ENCODE results near the gene RAB40B.
"Not testable (repeated sequence)": the region's sequence is repeated elsewhere in the genome, so short reads cannot be mapped to it uniquely, and the experiment has no call there.

Gene RAB40B

GRCh38 chr17:82665217-82665616 lies 33.3 kb downstream of the RAB40B start:
- DNase-seq: no peak

- no peak for DNase-seq
Observed at GRCh38 chr17:82664701-82665182, 33.8 kb downstream of the RAB40B start.

GRCh38 chr17:82664276-82664575 lies 34.3 kb downstream of the RAB40B start:
- DNase-seq: no peak

- DNase-seq: no peak
Observed at GRCh38 chr17:82663381-82664275, 34.9 kb downstream of the RAB40B start.

GRCh38 chr17:82662711-82663261 lies 35.7 kb downstream of the RAB40B start:
- DNase-seq: no peak

GRCh38 chr17:82661717-82662683 lies 36.5 kb downstream of the RAB40B start:
- no peak for DNase-seq

- DNase-seq: no peak
Observed at GRCh38 chr17:82659886-82660285, 38.6 kb downstream of the RAB40B start.

GRCh38 chr17:82658796-82659452 lies 39.6 kb downstream of the RAB40B start:
- DNase-seq: no peak

- DNase-seq: no peak
Observed at GRCh38 chr17:82658331-82658730, 40.2 kb downstream of the RAB40B start.

- DNase-seq: no peak
Observed at GRCh38 chr17:82657926-82658325, 40.6 kb downstream of the RAB40B start.

GRCh38 chr17:82656266-82656665 lies 42.2 kb downstream of the RAB40B start:
- no peak for DNase-seq

- no peak for DNase-seq
Observed at GRCh38 chr17:82655523-82655922, 43.0 kb downstream of the RAB40B start.

- DNase-seq: no peak
Observed at GRCh38 chr17:82655038-82655479, 43.4 kb downstream of the RAB40B start.

- DNase-seq: not testable (repeated sequence)
Observed at GRCh38 chr17:82654611-82655010, 43.9 kb downstream of the RAB40B start.

GRCh38 chr17:82653651-82654528 lies 44.6 kb downstream of the RAB40B start:
- DNase-seq: no peak

- DNase-seq: no peak
Observed at GRCh38 chr17:82650723-82651122, 47.8 kb downstream of the RAB40B start.

- DNase-seq: no peak
Observed at GRCh38 chr17:82649501-82650261, 48.8 kb downstream of the RAB40B start.

GRCh38 chr17:82648742-82649331 lies 49.7 kb downstream of the RAB40B start:
- DNase-seq: peak; percentile 26

- peak; percentile 83 for DNase-seq
Observed at GRCh38 chr17:82648165-82648668, 50.3 kb downstream of the RAB40B start, which contains the start of gene WDR45B. WDR45B (minus strand) TSS chr17:82648444; CDS start chr17:82648340, 104 bp downstream.

- DNase-seq: no peak
Observed at GRCh38 chr17:82647593-82648164, 50.8 kb downstream of the RAB40B start.

Measured in NCI-H1105 treated with DMSO at 0.1 percent for 48 hours (cell line).